Ovary (tissue), 3 donors: Measurements from ENCODE around the gene GHR.

ENCODE experiments used
- POLR2A ChIP-seq: fragments of 450-650 bp; IDR thresholded peaks from one replicate; pipeline ENCODE4 v1.6.1; 2017; ENCODE audit warnings: antibody characterized with exemption, mild to moderate bottlenecking, moderate library complexity
- TF ChIP-seq, protein P1 (sequence below), 3 donors: fragments of 450-650 bp in 2 of 3; fragments of 200-600 bp in 1 of 3; IDR thresholded peaks; one replicate each; pipeline versions ENCODE4 v1.5.1 to v1.8.0; 2016 to 2022; ENCODE audit warnings: antibody characterized with exemption in 3 of 3, mild to moderate bottlenecking in 1 of 3
- donor health status: DM: no; HTN: no; CAD: no.

DNA sequence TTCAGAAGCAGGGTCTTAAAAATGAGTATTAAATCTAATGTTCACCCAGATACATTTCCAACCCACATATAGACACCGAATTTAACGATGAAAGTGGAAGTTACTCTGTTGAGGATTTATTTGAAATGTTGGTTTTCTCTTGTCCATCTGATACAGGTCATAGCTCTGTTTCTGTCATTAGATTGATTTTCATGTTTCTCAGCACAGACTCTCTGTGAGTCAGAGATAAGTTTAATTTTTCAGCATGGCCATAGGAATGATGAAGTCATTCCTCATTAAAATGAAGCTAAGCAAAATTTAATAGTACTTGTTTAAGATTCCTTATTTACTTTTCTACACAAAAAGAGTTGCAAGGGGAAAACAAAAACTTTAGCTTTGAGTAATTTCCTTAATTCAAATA is 38.8 kb downstream of the GHR start:
- TF ChIP-seq, protein P1, sequence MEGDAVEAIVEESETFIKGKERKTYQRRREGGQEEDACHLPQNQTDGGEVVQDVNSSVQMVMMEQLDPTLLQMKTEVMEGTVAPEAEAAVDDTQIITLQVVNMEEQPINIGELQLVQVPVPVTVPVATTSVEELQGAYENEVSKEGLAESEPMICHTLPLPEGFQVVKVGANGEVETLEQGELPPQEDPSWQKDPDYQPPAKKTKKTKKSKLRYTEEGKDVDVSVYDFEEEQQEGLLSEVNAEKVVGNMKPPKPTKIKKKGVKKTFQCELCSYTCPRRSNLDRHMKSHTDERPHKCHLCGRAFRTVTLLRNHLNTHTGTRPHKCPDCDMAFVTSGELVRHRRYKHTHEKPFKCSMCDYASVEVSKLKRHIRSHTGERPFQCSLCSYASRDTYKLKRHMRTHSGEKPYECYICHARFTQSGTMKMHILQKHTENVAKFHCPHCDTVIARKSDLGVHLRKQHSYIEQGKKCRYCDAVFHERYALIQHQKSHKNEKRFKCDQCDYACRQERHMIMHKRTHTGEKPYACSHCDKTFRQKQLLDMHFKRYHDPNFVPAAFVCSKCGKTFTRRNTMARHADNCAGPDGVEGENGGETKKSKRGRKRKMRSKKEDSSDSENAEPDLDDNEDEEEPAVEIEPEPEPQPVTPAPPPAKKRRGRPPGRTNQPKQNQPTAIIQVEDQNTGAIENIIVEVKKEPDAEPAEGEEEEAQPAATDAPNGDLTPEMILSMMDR (IDR thresholded peaks at IDR 0.05): no peak
- TF ChIP-seq POLR2A: no peak
